HEK293T (cell line): ENCODE results near the gene CAMKMT.

Experiments
- ARNT ChIP-seq: fragments of 450-650 bp; IDR thresholded peaks from 2 replicates; pipeline ENCODE4 v1.6.1; 2017; ENCODE audit warnings: mild to moderate bottlenecking
- FOXA1 ChIP-seq: fragments of 450-650 bp; IDR thresholded peaks from 2 replicates; pipeline ENCODE4 v1.6.1; 2016; ENCODE audit warnings: mild to moderate bottlenecking
- FOXM1 ChIP-seq: fragments of 450-650 bp; IDR thresholded peaks from 2 replicates; pipeline ENCODE4 v1.6.1; 2017; ENCODE audit warnings: mild to moderate bottlenecking, borderline replicate concordance
- L3MBTL2 ChIP-seq: fragments of 450-650 bp; conservative IDR thresholded peaks from 2 replicates; pipeline ENCODE4 v1.6.1; 2016; ENCODE audit warnings: mild to moderate bottlenecking
- PKNOX1 ChIP-seq: fragments of 450-650 bp; IDR thresholded peaks from 2 replicates; pipeline ENCODE4 v1.6.1; 2016
- SP1 ChIP-seq: fragments of 450-650 bp; IDR thresholded peaks from 2 replicates; pipeline ENCODE4 v1.6.1; 2017
- SUZ12 ChIP-seq: fragments of 450-650 bp; IDR thresholded peaks from 2 replicates; pipeline ENCODE4 v1.6.1; 2016; ENCODE audit warnings: mild to moderate bottlenecking

GRCh38 chr2:44579837-44580230 lies 218.1 kb downstream of the CAMKMT start:
- TF ChIP-seq ARNT, result no peak
- no peak for TF ChIP-seq FOXM1
- TF ChIP-seq FOXA1, result no peak
- no peak for TF ChIP-seq SP1
- TF ChIP-seq L3MBTL2, result no peak
- no peak for TF ChIP-seq PKNOX1
- no peak for TF ChIP-seq SUZ12
